HCT116 (cell line): ENCODE measurements around the gene PRSS1. TPM values are rescaled to one million over a fixed set of nuclear protein-coding genes. Genes with fewer than 3 reads are reported as not detected.

Source experiments
- ATAC-seq: fragments of 200-7000 bp; cut with Tn5 transposase; 2 replicates; pipeline ENCODE4 v1.9.1; 2020; ENCODE audit warnings: mild to moderate bottlenecking, moderate library complexity
- BruUV-seq: library from RNA; stranded (reverse); fragments of 400-500 nt; replicated peaks from 2 replicates; lab custom pipeline; 2021; lab: Mats Ljungman, UMichigan
- CTCF ChIA-PET: fragments of 300-600 bp; sonication (Branson Sonifier 250); formaldehyde crosslinking; loops from one replicate; lab custom pipeline; 2021; ENCODE audit warnings: antibody characterized with exemption; lab: Charles Lee
- POLR2A ChIA-PET: fragments of 300-600, 350-600 bp; sonication (Branson Sonifier 250); formaldehyde crosslinking; loops from one replicate; lab custom pipeline; 2021; ENCODE audit warnings: antibody characterized with exemption; lab: Charles Lee
- RAD21 ChIA-PET, 2 experiments: fragments of 300-600 bp; sonication (Branson Sonifier 250); formaldehyde crosslinking; loops; one replicate each; lab custom pipeline; 2023; ENCODE audit warnings: low total read pairs in 2 of 2; ENCODE audit not compliant: uncharacterized antibody in 2 of 2, unreplicated experiment in 2 of 2, low non-redundant PET in 1 of 2; lab: Charles Lee
- DNase-seq: peaks from one replicate; pipeline ENCODE4 v3.0.0-alpha.2; 2010; ENCODE audit warnings: low read depth, low spot score
- H2AFZ ChIP-seq: fragments of 200-600 bp; shearing (Covaris generic), sonication (generic); 2 replicates; pipeline ENCODE4 v1.6.1; 2017; ENCODE audit warnings: low read depth, mixed run types, mixed read lengths, antibody characterized with exemption, low read length; ENCODE audit not compliant: poor library complexity, severe bottlenecking
- H3K27ac ChIP-seq: 2 replicates; pipeline ENCODE4 v1.5.1; 2012; ENCODE audit warnings: low read depth, low read length
- H3K27me3 ChIP-seq: fragments of 200-600 bp; sonication (generic); 2 replicates; pipeline ENCODE4 v1.6.1; 2016; ENCODE audit warnings: mixed run types, low read length, mixed read lengths; ENCODE audit not compliant: insufficient read depth
- H3K36me3 ChIP-seq, 2 experiments: fragments of 200-500 bp in 1 of 2; fragments of 200-600 bp in 1 of 2; sonication (Bioruptor generic) in 1 of 2; sonication (generic) in 1 of 2; 2 replicates each; pipeline versions ENCODE4 v1.5.1 to v1.6.1; 2014 to 2016; ENCODE audit warnings: low read length in 2 of 2, inconsistent platforms in 1 of 2, mixed read lengths in 1 of 2, mixed run types in 1 of 2; ENCODE audit not compliant: insufficient read depth in 2 of 2, control insufficient read depth in 1 of 2
- H3K4me1 ChIP-seq, 2 experiments: fragments of 200-600 bp in 1 of 2; sonication (generic) in 1 of 2; 2 replicates each; pipeline versions ENCODE4 v1.5.1 to v1.6.1; 2012 to 2017; ENCODE audit warnings: low read length in 2 of 2, inconsistent platforms in 1 of 2, mild to moderate bottlenecking in 1 of 2, mixed read lengths in 1 of 2, mixed run types in 1 of 2, moderate library complexity in 1 of 2; ENCODE audit not compliant: insufficient read depth in 2 of 2, control insufficient read depth in 1 of 2
- H3K4me2 ChIP-seq: fragments of 200-600 bp; sonication (generic); 2 replicates; pipeline ENCODE4 v1.6.1; 2017; ENCODE audit warnings: mixed run types, low read length, mixed read lengths
- H3K4me3 ChIP-seq, 2 experiments: fragments of 200-600 bp in 1 of 2; sonication (generic) in 1 of 2; replicated peaks in 1 of 2; 2 replicates each; pipeline ENCODE4 v1.5.1; 2011 to 2016; ENCODE audit warnings: low read length in 2 of 2, control low read depth in 1 of 2, low read depth in 1 of 2, mild to moderate bottlenecking in 1 of 2, mixed read lengths in 1 of 2, mixed run types in 1 of 2
- H3K79me2 ChIP-seq: fragments of 200-600 bp; sonication (generic); 2 replicates; pipeline ENCODE4 v1.6.1; 2017; ENCODE audit warnings: mild to moderate bottlenecking, mixed run types, low read length, moderate library complexity, mixed read lengths; ENCODE audit not compliant: insufficient read depth
- H3K9ac ChIP-seq: fragments of 200-600 bp; sonication (generic); 2 replicates; pipeline ENCODE4 v1.6.1; 2016; ENCODE audit warnings: low read length, mixed read lengths
- H3K9me2 ChIP-seq: fragments of 200-600 bp; sonication (generic), shearing (Covaris generic); 2 replicates; pipeline ENCODE4 v1.6.1; 2017; ENCODE audit warnings: mixed run types, mild to moderate bottlenecking, moderate library complexity; ENCODE audit not compliant: insufficient read depth
- H3K9me3 ChIP-seq, 2 experiments: fragments of 200-500 bp in 1 of 2; fragments of 200-600 bp in 1 of 2; sonication (Bioruptor generic) in 1 of 2; sonication (generic) in 1 of 2; 2 replicates each; pipeline ENCODE4 v1.6.1; 2014 to 2017; ENCODE audit warnings: low read length in 2 of 2, mixed read lengths in 2 of 2, inconsistent platforms in 1 of 2, low read depth in 1 of 2, mild to moderate bottlenecking in 1 of 2, mixed run types in 1 of 2, moderate library complexity in 1 of 2; ENCODE audit not compliant: control insufficient read depth in 1 of 2, insufficient read depth in 1 of 2
- H4K20me1 ChIP-seq: fragments of 200-600 bp; sonication (generic), shearing (Covaris generic); 2 replicates; pipeline ENCODE4 v1.6.1; 2017; ENCODE audit warnings: mixed run types, mild to moderate bottlenecking, moderate library complexity; ENCODE audit not compliant: insufficient read depth
- ATF3 ChIP-seq: IDR thresholded peaks from 2 replicates; pipeline ENCODE4 v1.6.1; 2012
- CBX3 ChIP-seq: IDR thresholded peaks from 2 replicates; pipeline ENCODE4 v1.6.1; 2012; ENCODE audit warnings: low read depth
- CEBPB ChIP-seq: IDR thresholded peaks from 2 replicates; pipeline ENCODE4 v1.6.1; 2012; ENCODE audit warnings: low read depth
- CTCF ChIP-seq, 3 experiments: fragments of 200-600 bp in 1 of 3; sonication (generic) in 1 of 3; IDR thresholded peaks in 2 of 3; conservative IDR thresholded peaks in 1 of 3; 2 replicates each; pipeline ENCODE4 v1.5.1; 2012 to 2017; ENCODE audit warnings: low read depth in 2 of 3, low read length in 2 of 3, antibody characterized with exemption in 1 of 3, borderline replicate concordance in 1 of 3, control low read depth in 1 of 3, mild to moderate bottlenecking in 1 of 3, mixed read lengths in 1 of 3, mixed run types in 1 of 3, moderate library complexity in 1 of 3; ENCODE audit not compliant: insufficient read depth in 1 of 3
- EGR1 ChIP-seq: IDR thresholded peaks from 2 replicates; pipeline ENCODE4 v1.6.1; 2012; ENCODE audit warnings: low read depth
- EZH2 ChIP-seq: fragments of 200-600 bp; sonication (generic); IDR thresholded peaks from 2 replicates; pipeline ENCODE4 v1.6.1; 2017; ENCODE audit warnings: antibody characterized with exemption, mixed run types
- FOSL1 ChIP-seq: IDR thresholded peaks from 2 replicates; pipeline ENCODE4 v1.6.1; 2012; ENCODE audit warnings: low read depth
- MAX ChIP-seq: IDR thresholded peaks from 2 replicates; pipeline ENCODE4 v1.6.1; 2012
- POLR2A ChIP-seq: IDR thresholded peaks from 2 replicates; pipeline ENCODE4 v1.7.0; 2011; ENCODE audit warnings: borderline replicate concordance; ENCODE audit not compliant: insufficient read depth, insufficient read length; ENCODE audit errors: extremely low read depth
- POLR2AphosphoS5 ChIP-seq: IDR thresholded peaks from 2 replicates; pipeline ENCODE4 v1.6.1; 2011; ENCODE audit warnings: mild to moderate bottlenecking, low read depth, low read length, moderate library complexity
- RAD21 ChIP-seq: IDR thresholded peaks from 2 replicates; pipeline ENCODE4 v1.6.1; 2012; ENCODE audit warnings: low read depth, mild to moderate bottlenecking
- SP1 ChIP-seq: IDR thresholded peaks from 2 replicates; pipeline ENCODE4 v1.6.1; 2012; ENCODE audit warnings: low read depth
- SRF ChIP-seq: IDR thresholded peaks from 2 replicates; pipeline ENCODE4 v1.6.1; 2012; ENCODE audit warnings: low read depth
- TCF7L2 ChIP-seq: IDR thresholded peaks from 2 replicates; pipeline ENCODE4 v1.7.0; 2011; ENCODE audit warnings: borderline replicate concordance, inconsistent platforms; ENCODE audit not compliant: insufficient read depth, insufficient read length; ENCODE audit errors: extremely low read depth
- ZBTB33 ChIP-seq: IDR thresholded peaks from 2 replicates; pipeline ENCODE4 v1.6.1; 2011; ENCODE audit warnings: mild to moderate bottlenecking, low read length, moderate library complexity; ENCODE audit not compliant: insufficient replicate concordance; ENCODE audit errors: extremely low read depth
- ZFX ChIP-seq: fragments of 450-650 bp; IDR thresholded peaks from 2 replicates; pipeline ENCODE4 v1.6.1; 2017
- ZNF274 ChIP-seq: fragments of 200-500 bp; sonication (Bioruptor generic); IDR thresholded peaks from 2 replicates; pipeline ENCODE4 v1.6.1; 2014; ENCODE audit warnings: mild to moderate bottlenecking, low read depth, low read length, inconsistent platforms
- intact Hi-C: fragments of 100-400 bp; cut with micrococcal nuclease; formaldehyde crosslinking; loops from 2 replicates; pipeline ENCODE4 v1.10.0; 2022
- total RNA-seq: library from RNA; stranded (reverse); gene quantifications from one replicate; pipeline ENCODE4 v1.2.1, GENCODE V29; 2021; ENCODE audit not compliant: unreplicated experiment

PRSS1 gene
- total RNA-seq, 1 experiment from 2014 or later = 14.6 TPM

DNA sequence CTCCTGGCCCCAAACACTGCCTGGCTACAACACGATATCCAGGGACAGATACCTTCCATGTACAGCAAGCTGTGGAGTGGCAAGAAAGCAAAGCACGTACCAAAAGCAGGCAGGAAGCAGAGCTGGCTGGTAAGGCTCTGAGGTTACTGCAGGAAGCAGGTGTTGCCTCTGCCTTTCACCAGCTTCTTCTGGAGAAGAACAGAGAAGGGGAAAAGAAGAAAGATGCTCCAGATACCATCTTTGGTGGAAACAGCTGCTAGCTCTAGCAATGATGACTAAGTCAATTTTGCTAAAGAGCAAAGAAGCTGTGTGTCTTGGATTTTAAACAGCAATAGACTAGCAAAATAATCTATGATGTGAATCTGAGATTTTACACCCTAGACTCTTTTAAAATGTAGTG lies 34.9 kb upstream of the PRSS1 start:
- no peak for ATAC-seq
- ChIA-PET RAD21 (no interaction called here), POLR2A (no interaction called here), CTCF (interaction anchor here (1.1 to 3.6 kb wide), 4 partner anchors 20 to 179 kb away, joined by 4 to 38 read pairs (median 6); no protein-coding TSS in a partner anchor)
- Histone ChIP-seq H3K36me3 (no peaks in the 10 kb centered on the region), H3K79me2 (no peaks in the 10 kb centered on the region), H3K27me3 (0 out of 2 replicates have a peak, but pooled peaks cover 4% of the 10 kb centered on the region), H2AFZ (no peak overlapping the region), H3K4me3 (no peak overlapping the region), H3K4me1 (no peaks in the 10 kb centered on the region), H3K4me2 (no peak overlapping the region), H4K20me1 (no peaks in the 10 kb centered on the region), H3K9me3 (no peaks in the 10 kb centered on the region), H3K9me2 (no peaks in the 10 kb centered on the region), H3K9ac (no peak overlapping the region), H3K27ac (no peak overlapping the region)
- no TSS peak for BruUV-seq
- intact Hi-C loops = loop anchor here (5.0 kb wide), 1 partner anchor 177 kb away; no protein-coding TSS in a partner anchor
- TF ChIP-seq CEBPB = no peak
- TF ChIP-seq CBX3 = no peak
- TF ChIP-seq POLR2A = no peak
- TF ChIP-seq TCF7L2 = no peak
- TF ChIP-seq FOSL1 = no peak
- no peak for DNase-seq

GRCh38 chr7:142716596-142716995 lies 32.7 kb upstream of the PRSS1 start:
- H3K9ac ChIP-seq = no peak overlapping the region
- no peaks in the 10 kb centered on the region for H3K79me2 ChIP-seq
- CTCF ChIA-PET = interaction anchor here (1.4 kb wide), 1 partner anchor 84 kb away, joined by 4 read pairs; no protein-coding TSS in a partner anchor
- H3K27me3 ChIP-seq = 0 out of 2 replicates have a peak, but pooled peaks cover 3% of the 10 kb centered on the region
- no peak overlapping the region for H3K4me3 ChIP-seq
- no peak overlapping the region for H2AFZ ChIP-seq
- no peaks in the 10 kb centered on the region for H3K4me1 ChIP-seq
- H3K9me2 ChIP-seq = no peaks in the 10 kb centered on the region
- BruUV-seq = no TSS peak
- no peaks in the 10 kb centered on the region for H3K36me3 ChIP-seq
- no peak overlapping the region for H3K4me2 ChIP-seq
- intact Hi-C loops = no loop called here
- no peak for ATAC-seq
- POLR2A ChIA-PET = no interaction called here
- no peaks in the 10 kb centered on the region for H4K20me1 ChIP-seq
- no peak overlapping the region for H3K27ac ChIP-seq
- DNase-seq = no peak
- RAD21 ChIA-PET = no interaction called here
- no peaks in the 10 kb centered on the region for H3K9me3 ChIP-seq
- TF ChIP-seq EZH2 (no peak), MAX (no peak), CBX3 (no peak), FOSL1 (no peak), POLR2AphosphoS5 (no peak), SRF (no peak), ATF3 (no peak), RAD21 (no peak), SP1 (no peak), EGR1 (no peak), CEBPB (no peak), ZFX (no peak), CTCF (IDR thresholded peaks at IDR 0.05 in 2 of 3, conservative IDR thresholded peaks at IDR 0.05 in 1 of 3; ENCODE audit: borderline replicate concordance in 1 of 3, insufficient read depth in 1 of 3, low read depth in 2 of 3, low read length in 2 of 3) (no peak), TCF7L2 (no peak), ZBTB33 (no peak), ZNF274 (no peak)
